ENCODE measurements around the gene UCN.

- no peak for TF ChIP-seq POLR2AphosphoS5 (IDR thresholded peaks at IDR 0.05)
- TF ChIP-seq, protein P1, sequence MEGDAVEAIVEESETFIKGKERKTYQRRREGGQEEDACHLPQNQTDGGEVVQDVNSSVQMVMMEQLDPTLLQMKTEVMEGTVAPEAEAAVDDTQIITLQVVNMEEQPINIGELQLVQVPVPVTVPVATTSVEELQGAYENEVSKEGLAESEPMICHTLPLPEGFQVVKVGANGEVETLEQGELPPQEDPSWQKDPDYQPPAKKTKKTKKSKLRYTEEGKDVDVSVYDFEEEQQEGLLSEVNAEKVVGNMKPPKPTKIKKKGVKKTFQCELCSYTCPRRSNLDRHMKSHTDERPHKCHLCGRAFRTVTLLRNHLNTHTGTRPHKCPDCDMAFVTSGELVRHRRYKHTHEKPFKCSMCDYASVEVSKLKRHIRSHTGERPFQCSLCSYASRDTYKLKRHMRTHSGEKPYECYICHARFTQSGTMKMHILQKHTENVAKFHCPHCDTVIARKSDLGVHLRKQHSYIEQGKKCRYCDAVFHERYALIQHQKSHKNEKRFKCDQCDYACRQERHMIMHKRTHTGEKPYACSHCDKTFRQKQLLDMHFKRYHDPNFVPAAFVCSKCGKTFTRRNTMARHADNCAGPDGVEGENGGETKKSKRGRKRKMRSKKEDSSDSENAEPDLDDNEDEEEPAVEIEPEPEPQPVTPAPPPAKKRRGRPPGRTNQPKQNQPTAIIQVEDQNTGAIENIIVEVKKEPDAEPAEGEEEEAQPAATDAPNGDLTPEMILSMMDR (IDR thresholded peaks at IDR 0.05): no peak
Measured at GRCh38 chr2:27296481-27296880, 11.8 kb downstream of the UCN start.
